Upper lobe of left lung (tissue), 4 donors: ENCODE results near the gene ATAD2B.

Source experiments
- CTCF ChIP-seq, 6 experiments: fragments of 450-650 bp in 4 of 6; fragments of 200-600 bp in 2 of 6; sonication (generic) in 2 of 6; IDR thresholded peaks; one replicate each; pipeline ENCODE4 v1.5.1; 2016 to 2019; ENCODE audit warnings: antibody characterized with exemption in 6 of 6
- EP300 ChIP-seq, 4 donors: sonication (generic); formaldehyde crosslinking; IDR thresholded peaks; one replicate each; pipeline ENCODE4 v1.5.1; 2017; ENCODE audit warnings: antibody characterized with exemption in 4 of 4, control low read depth in 2 of 4
- POLR2A ChIP-seq, 4 donors: fragments of 450-650 bp; IDR thresholded peaks; one replicate each; pipeline ENCODE4 v1.5.1; 2016 to 2017; ENCODE audit warnings: antibody characterized with exemption in 4 of 4, mild to moderate bottlenecking in 2 of 4
- POLR2AphosphoS5 ChIP-seq, 2 donors: sonication (generic); formaldehyde crosslinking; IDR thresholded peaks; one replicate each; pipeline ENCODE4 v1.5.1; 2017; ENCODE audit warnings: antibody characterized with exemption in 2 of 2

GRCh38 chr2:23934259-23934658, 7.3 kb upstream of the ATAD2B start:
- TF ChIP-seq CTCF (IDR thresholded peaks at IDR 0.05) (no peak), POLR2AphosphoS5 (IDR thresholded peaks at IDR 0.05) (no peak), POLR2A (IDR thresholded peaks at IDR 0.05) (no peak), EP300 (IDR thresholded peaks at IDR 0.05) (no peak)
